HG02885 (cell line): Measurements from ENCODE around the gene NDC1.

Experiments
- ATAC-seq: cut with Tn5 transposase; IDR thresholded peaks from one replicate; pipeline ENCODE4 v1.9.1; 2021; ENCODE audit warnings: mild to moderate bottlenecking; ENCODE audit not compliant: unreplicated experiment, poor library complexity

The NDC1 gene

GRCh38 chr1:53734650-53735211 lies 103.4 kb downstream of the NDC1 start:
- ATAC-seq: no peak

GRCh38 chr1:53733975-53734649 lies 104.0 kb downstream of the NDC1 start:
- no peak for ATAC-seq

GRCh38 chr1:53733447-53733931 lies 104.6 kb downstream of the NDC1 start:
- ATAC-seq: no peak

GRCh38 chr1:53732912-53733317 lies 105.2 kb downstream of the NDC1 start:
- ATAC-seq: no peak

GRCh38 chr1:53732409-53732808 lies 105.7 kb downstream of the NDC1 start:
- no peak for ATAC-seq

- no peak for ATAC-seq
These were observed 106.3 kb downstream of the NDC1 start for GRCh38 chr1:53731779-53732305.

GRCh38 chr1:53731043-53731600 lies 107.0 kb downstream of the NDC1 start:
- no peak for ATAC-seq

- no peak for ATAC-seq
These were observed 107.8 kb downstream of the NDC1 start for GRCh38 chr1:53730224-53730865.

- no peak for ATAC-seq
These were observed 108.5 kb downstream of the NDC1 start for GRCh38 chr1:53729456-53730223.

GRCh38 chr1:53728702-53729455 lies 109.2 kb downstream of the NDC1 start:
- ATAC-seq: no peak

- no peak for ATAC-seq
These were observed 109.9 kb downstream of the NDC1 start for GRCh38 chr1:53728196-53728595.

GRCh38 chr1:53727461-53728092 lies 110.5 kb downstream of the NDC1 start:
- ATAC-seq: no peak

- no peak for ATAC-seq
These were observed 112.0 kb downstream of the NDC1 start for GRCh38 chr1:53726009-53726600.

GRCh38 chr1:53725238-53725689 lies 112.8 kb downstream of the NDC1 start:
- ATAC-seq: no peak

- no peak for ATAC-seq
These were observed 116.1 kb downstream of the NDC1 start for GRCh38 chr1:53722025-53722424.

- no peak for ATAC-seq
These were observed 117.0 kb downstream of the NDC1 start for GRCh38 chr1:53721088-53721487.

- no peak for ATAC-seq
These were observed 118.6 kb downstream of the NDC1 start for GRCh38 chr1:53719469-53719868.

- no peak for ATAC-seq
These were observed 119.7 kb downstream of the NDC1 start for GRCh38 chr1:53718443-53718842.
